NCI-H2107 treated with DMSO at 0.1 percent for 48 hours (cell line): ENCODE results near the gene CCDC88C.
A peak's percentile ranks its signal among the peaks of the same experiment; 100 is the strongest.

Experiments
- DNase-seq: peaks from one replicate; lab custom pipeline; 2025; ENCODE audit not compliant: unreplicated experiment; lab: John Stamatoyannopoulos, UW

CCDC88C gene

DNA sequence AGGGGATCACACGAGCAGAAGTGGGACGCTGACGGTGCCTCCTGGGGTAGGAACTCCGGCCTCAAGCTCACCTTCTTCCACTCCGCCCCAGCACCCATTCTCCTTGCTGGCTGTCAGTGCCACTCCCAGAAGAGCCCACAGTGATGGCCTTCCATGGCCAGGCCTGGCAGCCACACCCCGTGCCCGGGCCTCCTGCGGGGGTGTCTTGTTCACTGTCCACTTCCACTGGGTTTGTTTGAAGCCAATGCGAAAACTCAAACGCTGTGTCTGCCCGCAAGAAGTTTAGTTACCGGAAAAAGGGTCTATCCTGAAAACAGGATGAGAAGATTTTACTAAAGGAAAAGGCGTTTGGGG, 38.1 kb downstream of the CCDC88C start:
- no peak for DNase-seq

DNA sequence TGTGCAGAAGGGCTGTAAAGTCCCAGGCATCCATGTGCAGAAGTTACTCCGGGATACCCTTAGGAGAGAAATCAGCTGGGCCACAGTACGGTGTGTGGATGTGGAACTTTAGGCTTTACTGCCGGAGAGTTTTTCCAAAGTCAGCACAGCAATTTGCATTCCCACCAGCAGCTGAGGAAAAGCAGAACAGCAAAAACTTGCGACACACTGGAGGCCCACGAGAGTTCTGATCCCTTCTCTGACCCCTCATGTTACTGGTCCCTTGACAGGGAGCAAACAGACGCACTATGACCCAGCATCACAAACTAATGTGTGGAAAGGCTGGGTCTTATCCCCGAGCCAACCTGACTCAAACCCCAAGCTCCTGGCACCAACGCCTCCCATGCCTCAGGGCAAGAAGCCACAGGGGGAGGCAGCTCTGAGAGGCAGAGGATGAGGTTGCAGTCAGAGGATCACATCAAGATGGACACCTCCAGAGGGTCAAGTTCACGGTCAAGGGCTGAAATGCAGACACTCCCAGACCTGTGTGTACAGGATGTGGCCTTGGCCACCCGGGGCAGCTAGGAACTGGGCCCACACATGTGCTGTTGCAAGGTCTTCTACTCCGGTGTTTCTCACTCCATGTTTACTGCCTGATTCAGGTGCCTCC, 38.6 kb downstream of the CCDC88C start:
- DNase-seq: no peak

DNA sequence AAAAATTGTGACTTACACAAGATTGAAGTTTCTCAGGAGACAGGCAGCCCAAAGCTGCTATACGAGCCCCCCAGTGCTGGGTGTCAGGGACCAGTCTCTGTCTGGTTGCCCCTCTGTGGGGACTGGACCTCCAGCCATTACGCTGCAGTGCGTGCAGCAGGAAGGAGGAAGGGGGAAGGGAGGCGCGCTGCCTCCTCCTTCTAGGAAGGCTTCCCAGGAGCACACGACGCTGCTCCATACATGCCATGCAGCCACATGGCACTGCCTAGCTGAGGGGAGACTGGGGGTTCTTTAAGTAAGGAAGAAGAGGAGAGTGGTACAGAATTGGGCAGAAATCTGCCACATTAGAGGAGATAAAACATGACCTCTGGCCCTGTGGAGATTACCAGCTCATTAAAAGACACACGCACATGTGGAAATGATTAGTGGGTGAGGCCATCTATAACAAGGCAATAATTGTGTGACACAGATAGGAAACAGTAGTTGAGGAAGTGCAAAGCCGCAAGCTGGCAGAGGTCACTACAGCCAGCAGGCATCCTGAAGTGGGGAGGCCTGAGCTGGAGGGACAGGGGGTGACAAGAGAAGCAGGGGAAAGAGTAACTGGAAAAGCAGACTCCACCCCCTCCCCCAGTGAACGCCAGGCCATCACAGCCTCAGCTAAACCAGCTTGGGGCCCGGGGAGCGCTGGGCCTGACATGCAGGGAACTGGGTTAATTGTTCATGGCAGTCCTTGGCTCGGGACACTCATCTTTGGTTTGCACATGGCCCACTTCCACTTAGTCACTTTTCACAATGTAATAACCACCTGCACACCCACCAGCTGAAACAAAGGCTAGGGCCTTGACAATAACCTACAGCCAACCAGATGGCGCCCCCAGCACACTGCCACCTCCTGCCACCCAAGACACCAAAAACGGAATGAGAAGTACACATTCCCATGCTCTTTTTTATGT, 39.6 kb downstream of the CCDC88C start:
- peak; percentile 27 for DNase-seq

DNA sequence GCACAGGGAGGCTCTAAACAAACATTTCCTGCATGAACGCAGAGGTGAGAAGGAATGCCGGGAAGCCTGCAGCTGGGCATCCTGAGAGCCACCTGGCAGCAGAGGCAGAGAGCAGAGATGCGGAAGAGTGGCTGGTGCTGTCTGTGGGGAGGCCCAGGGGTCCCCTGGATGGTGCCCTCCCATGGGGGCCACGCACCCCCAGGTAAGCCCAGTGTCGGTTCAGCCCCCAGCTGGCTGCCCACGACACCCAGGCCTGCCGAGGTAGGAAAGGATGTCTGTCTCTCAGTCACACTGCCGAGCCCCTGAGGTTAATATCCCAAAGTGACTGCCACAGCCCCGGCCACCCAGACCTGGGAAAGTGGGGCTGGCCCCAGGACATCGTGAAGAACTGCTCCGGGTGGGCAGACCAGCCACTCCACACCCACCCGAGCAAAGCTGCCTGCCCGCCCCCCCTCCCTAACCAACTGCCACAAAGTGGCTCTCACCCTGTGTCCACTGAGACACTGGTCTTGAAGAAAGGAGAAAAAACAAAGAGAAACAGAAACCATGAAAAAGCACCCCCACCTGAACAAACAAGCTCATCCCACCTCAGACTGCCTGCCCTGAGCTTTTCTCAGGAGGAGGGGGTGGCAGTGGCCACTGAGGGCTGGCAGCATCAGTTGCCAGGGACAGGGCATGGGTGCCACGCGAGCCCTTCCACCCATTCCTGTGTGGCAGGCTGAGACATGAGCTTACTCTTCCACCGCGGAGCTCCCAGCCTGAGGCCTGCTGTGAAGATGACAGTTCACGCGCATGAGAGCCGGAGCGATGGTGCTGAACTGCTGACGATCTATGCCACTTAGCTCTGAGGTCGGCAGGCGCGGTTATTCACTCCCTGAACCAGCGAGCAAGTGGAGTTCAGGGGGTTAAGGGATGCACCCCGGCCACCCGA, 40.8 kb downstream of the CCDC88C start:
- DNase-seq: peak; percentile 66

DNA sequence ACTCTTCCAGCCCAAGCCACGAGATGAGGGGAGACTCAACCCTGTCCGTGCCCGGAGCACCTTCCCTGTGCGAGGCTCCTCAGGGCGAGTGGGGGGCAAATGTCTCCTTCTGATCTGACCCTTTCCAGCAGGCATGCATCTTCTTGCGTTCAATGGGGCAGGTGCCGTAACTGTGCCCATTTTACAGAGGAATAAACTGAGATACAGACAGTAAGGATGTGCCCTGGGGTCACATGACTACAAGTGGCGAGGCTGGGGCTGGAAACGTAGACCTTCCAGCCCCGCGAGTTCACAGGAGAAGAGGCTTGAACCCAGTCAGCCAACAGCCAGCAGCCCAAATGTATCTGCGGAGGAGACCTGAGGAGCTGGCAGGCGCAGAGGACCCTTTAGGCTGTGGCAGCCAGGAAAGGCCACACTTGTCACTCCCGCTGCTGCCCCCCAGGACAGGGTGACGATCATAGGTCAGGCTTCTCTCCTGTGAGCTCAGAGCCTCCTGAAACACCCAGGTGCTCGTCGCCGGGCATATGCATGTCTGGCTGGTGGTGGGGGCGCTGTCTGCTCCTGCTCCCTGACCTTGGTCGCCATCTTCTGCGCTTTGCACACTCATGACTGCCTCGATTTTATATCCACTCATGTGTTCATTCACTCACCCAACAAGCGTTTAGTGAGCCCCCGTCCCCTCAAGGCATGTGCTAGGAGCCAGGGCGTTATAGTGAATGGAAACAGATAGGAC, 41.7 kb downstream of the CCDC88C start:
- no peak for DNase-seq

DNA sequence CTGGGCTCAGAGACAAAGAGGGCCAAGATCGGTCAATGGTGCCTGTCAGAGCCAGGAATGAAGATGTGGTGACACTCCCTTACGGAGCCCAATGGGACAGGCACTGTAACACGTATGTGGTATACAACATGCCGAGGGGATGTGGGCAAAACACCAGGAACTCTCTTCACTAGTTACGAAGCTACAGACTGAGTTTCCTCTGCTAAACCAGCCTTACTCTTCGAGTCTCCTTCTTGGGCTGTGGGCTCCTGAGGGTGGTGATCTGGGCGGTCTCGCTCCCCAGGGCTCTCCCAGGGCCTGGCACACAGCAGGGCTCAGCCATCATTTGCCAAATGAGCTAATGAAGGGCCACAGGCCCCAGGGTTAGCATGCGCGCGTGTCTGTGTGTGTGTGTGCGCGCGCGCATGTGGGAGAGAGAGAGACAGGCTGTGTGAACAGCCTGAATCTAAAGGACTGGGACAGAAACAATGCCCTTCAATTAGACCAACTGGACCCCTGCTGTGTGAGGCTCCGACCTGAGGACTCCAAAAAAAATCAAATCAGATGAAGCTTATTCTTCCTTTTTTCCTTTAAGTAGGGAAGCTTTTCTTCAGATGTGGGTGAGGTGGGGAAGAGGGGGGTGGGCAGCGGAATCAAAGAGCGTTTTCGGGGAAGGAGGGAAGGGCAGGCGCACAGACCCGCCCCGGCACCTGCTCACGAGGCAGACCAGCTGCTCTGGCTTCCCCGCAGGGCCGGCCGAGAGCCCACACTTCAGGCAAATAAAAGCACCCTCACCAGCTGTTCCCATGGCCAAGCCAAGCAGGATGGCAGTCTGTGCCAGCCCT, 42.5 kb downstream of the CCDC88C start:
- peak; percentile 97 for DNase-seq

DNA sequence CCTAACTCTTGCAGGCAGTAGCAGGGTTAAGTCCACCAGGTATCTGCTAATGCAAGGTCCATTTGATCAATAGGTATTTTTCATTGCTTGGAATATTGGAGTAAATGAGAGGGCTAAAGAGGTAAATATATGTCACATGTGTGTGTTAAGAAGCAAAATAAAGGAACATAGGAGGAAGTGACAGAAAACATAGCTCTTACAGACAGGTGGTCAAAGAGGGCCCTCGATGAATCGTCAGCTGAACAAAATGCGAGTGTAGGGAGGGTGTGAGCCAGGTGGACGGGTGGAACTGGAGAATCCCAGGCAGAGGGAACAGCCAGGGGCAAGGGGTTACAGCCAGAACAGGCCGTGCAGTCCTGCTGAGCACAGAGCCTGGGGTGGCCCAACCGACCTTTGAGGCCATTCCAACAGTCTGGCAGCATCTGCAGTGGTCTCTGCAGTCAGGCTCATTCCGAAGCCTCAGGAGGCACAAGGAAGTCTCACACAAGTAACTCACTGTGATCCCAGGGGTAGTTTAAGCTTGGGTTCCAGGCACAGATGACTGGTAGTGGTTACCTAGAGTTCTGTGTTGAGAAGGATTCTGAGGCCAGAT, 43.2 kb downstream of the CCDC88C start:
- peak; percentile 72 for DNase-seq

DNA sequence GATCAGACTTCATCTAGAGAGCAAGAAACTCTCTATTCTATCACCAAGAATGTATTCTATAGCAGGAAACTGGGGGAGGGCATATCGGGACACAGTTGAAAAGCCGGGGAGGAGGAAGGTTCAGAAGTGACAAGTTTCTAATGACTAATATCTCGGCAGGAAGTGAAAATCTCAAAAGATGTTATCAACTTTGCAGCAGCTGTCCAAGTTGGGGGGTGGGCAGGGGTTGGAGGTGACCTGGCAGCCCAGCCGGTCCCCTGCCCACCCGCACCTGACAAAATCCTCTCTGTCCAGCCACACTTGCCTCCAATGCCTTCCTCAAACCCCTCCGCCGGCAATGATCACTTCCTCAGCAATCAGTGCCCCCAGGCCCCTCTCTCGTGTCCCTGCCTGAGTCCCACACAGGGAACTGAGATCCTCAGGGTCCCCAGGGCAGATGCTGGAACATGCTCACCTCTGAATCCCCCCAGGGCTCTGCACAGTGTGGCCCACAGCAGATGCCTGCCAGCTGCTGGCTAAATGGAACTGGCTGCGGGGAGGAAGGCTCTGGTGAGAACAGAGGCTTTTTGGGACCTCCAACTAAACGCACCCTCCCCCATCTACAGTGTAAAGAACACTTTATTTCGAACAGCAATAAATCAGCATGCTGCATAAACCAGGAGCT, 43.9 kb downstream of the CCDC88C start:
- no peak for DNase-seq

DNA sequence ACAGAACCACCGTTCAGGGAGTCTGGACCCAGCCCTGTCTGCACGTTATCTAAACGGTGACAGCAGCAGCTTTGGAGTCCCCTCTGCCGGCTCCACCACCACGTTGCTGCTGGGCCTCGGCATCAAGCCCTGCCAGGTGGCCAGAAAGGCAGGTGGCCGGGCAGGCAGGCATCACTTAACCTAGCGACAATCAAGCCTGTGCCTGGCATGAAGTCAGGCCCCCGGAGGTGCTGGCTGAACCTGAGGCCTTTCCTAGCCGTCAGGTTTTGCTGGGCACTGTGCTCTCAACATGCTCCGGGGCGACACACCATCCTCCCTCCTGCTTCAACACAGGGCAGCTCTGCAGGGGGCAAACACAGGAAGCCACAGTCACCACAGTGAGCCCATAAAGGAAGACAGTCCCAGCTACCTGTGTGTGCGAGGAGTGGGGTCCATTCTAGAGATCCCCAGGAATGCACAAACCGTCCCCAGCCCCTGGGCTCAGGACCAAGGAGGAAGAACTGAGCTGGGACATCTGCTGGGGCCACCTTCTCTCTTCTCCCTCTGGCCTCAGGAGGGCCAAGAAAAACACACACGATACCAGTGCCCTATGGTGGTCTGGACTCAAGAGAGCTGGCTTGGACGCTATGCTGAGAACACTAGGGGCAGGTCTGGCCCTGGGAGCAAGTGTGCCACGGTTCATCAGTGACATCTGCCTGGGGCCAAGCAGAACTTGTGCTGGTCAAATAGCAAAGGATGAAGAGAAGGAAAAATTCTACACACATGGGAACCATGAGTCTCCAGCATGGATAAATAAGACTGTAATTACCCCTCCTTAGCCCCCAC, 44.7 kb downstream of the CCDC88C start:
- DNase-seq: peak; percentile 77

DNA sequence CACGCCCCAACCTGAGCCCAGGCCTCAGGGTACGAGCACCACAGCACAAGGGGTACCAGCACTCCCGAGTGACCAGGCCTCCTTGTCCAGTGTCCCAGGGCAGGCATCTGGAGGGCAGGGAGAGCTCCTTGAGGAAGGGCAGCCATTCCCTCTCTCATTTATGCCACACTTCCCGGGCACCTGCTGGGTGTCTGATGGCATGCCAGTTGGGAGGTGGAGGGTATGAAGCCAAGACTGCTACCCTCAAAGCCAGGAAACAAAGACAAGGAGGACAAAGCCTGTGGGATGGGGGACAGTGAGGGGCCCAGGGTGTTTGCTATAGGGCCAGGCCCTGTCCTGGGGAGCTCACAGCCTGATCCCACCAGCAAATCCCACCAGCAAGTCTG, 45.6 kb downstream of the CCDC88C start:
- DNase-seq: no peak

DNA sequence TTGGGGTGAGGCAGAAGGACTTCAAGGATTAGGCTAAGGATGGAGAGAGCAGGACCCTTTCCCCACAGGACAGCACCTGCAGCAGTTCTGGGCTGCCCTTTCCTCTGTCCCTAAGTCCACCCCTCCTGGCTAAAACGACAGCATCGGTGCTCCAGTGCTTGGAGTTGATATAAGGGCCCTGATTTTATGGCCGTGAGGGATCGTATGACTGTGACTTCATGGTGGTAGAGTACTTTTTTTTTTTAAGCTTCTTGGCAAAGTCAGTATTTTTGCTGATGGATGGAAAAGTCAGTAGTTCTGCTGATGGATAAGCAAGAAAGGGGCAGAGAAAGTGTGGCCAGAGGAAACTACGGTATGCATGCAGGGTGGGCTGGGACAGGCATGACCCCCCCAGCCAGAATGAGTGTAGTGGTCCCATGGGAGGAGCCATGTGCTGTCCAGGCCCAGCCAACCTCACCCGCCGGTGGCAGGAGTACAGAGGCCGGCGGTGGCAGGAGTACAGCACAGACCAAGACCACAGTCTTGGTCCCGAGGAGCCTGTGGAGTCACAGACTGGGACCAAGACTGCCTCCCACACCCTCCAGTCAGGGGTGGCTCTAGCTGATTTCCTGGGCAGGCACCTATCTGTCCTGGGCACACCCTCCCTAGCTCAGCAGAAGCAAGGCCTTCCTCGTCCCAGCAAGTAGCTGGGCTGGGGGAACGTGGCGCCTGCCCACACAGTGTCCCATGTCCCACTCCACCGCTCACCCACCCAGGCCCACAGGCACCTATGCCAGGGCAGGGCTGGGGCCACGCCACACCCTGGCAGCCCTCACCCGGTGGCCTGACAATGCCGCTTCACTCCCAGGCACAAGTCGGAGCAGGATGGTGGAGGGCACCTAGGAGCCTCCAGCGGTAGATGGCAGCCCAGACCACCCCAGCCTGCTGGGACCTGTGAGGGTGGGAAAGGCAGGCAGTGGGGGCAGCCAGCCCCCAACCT, 46.3 kb downstream of the CCDC88C start:
- peak; percentile 29 for DNase-seq

DNA sequence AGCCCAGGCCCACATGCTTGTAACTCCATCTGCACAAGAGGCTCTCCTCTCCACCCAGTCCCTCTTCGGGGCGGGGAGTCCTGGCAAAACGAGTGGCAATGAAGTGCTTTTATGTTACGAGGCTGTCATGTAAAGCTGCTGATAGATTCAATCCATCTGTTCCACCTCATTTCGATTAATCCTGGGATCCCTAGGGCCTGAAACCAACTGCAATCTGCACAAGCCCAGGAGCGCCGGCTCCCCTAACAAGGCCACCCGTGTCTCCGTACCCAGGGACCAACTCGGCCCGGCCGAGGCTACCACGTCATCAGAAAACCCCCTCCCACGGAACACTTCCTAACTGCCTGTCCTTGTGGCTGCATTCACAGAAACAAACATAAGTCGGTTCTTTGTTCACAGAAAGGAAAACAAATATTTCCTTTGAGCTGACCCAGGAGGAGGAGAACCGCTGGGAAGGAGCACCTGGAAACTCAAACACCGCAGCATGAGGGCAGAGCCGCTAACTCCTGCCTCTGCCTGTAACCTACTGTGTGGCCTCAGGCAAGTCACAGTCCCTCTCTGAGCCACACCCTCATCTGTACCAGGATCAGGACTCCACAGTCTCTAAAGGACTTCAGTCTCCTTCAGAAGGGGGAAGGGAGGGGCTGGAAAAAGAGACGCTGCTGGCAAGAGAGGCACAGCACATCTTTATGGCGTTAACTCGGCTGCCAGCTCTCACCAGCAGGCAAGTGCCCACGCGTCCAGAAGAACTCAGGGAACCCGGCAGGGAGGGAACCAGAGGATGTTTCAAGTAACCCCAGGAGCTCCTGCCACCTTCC, 47.8 kb downstream of the CCDC88C start:
- peak; percentile 97 for DNase-seq

DNA sequence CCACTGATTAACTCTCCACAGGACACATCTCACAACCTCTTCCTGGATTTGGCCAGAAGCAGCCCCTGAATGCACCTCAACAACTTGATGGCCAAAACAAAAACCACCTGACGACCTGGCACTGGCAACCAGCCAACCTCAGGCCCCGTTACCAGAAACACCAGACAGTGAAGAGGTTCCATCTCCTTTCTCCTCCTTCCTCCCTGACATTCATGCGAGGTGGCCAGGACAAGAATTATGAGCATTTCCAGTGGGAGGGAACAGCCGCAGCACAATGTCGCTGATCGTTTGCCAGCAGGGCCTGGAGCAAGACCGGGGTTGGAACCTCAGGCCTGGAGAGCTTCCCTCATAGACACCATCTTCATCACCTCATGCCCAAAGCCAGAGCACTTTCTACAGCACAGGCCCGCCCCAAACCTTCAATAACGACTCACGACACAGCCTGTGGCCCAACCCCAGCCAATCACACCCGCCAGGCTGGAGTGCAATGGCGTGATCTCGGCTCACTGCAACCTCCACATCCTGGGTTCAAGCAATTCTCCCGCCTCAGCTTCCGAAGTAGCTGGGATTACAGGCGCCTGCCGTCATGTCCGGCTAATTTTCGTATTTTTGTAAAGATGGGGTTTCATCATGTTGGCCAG, 48.7 kb downstream of the CCDC88C start:
- peak; percentile 49 for DNase-seq

DNA sequence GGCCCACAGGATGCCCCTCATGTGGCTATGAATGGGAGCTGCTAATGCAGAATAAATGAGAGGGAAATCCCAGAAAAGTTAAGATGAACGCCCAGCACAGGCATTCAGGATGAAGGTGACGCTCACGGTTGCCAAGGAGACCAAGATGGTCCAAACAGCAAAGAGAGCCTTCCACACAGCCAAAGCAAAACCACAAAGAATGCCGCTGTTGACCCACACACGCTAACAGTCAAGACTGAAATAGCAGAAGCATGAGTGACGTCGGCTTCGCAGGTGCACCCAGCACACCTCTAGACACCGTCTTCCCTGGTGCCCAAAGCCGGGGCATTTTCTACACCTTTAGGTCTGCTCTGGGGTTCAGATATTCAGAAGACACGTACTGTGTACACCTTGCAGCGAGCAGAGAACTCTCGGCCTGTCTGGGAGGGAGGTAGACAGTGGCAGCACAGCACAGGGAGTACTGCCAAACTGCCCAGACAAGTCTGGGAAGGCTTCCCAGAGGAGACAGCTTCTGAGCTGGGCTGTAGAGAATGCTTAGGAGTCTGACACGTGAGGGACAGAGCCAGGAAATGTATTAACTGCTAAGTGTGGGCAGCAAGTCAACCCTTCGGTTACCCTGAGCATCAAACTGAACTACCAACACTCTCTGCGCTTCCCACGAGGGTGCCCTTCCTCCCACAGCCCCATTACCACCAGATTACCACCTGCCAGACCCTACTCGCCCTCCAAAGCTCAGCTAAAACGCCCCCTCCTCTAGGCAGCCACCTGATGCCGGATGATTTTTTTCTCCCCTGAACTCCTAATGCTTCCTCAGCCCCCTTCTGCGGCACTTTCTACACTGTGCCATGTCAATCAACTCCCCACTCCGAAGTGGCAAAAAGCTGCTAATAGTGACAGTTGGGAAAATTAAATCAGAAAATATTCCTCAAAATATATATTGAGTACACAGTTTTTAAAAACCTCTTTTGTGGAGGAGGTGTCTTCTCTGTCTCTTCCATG, 50.1 kb downstream of the CCDC88C start:
- DNase-seq: peak; percentile 87
